ENCODE data around the gene RPL11. TPM values are rescaled to one million over a fixed set of nuclear protein-coding genes. Genes with fewer than 3 reads are reported as not detected.

The RPL11 gene
- total RNA-seq, 2 donors from 2014 or later: 553 to 720 TPM

DNA sequence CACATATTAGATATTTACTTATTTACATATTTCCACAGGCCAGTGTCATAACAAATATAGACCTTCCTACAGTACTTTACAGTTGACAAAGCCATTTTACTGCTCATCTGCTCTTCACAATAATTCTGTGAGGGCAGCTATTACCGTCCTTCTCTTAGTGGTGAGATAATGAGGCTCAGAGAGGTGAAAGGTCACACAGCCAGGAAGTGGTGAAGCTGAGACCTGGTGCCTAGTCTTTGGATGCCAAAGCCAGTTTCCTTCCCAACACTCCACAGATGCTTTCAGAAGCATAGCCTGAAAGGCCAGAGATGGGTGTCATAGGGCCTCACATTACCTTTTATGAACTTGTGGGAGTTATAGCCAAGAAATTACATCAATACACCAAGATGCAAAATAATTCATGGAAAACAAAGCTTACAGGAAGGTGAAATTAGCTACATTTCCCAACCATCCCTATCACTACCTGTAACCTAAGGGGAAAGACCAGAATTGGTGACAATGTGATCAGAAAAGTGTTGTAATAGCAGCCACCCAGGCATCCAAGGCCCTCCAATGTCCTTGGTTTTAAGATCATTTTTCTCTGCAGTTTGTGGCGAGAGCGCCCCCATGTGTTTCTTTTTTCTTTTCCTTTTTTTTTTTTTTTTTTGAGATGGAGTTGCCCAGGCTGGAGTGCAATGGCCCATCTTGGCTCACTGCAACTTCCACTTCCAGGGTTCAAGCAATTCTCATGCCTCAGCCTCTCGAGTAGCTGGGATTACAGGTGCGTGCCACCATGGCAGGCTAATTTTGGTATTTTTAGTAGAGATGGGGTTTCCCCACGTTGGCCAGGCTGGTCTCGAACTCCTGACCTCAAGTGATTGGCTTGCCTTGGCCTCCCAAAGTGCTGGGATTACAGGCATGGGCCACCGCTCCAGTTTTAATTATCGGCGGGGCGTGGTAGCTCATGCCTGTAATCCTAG lies 26.5 kb upstream of the RPL11 start:
- no peaks in the 10 kb centered on the region for H3K36me3 ChIP-seq (replicated peaks in 1 of 2; ENCODE audit: insufficient read depth in 1 of 2, low read depth in 2 of 2)
- H3K27ac ChIP-seq: no peak overlapping the region
- 46 to 66% methylated on average over 9 to 11 of the region's 11 CpGs for WGBS, 2 donors
- H3K27me3 ChIP-seq: no peaks in the 10 kb centered on the region
- DNase-seq (peak in 1 of 4 donors; percentile 7), ATAC-seq (no peak)
- no peaks in the 10 kb centered on the region for H3K9me3 ChIP-seq
- intact Hi-C loops (cut with DNase I): no loop called here
- H3K4me3 ChIP-seq: no peak overlapping the region
- H3K4me1 ChIP-seq: no peaks in the 10 kb centered on the region
- TF ChIP-seq, protein P1, sequence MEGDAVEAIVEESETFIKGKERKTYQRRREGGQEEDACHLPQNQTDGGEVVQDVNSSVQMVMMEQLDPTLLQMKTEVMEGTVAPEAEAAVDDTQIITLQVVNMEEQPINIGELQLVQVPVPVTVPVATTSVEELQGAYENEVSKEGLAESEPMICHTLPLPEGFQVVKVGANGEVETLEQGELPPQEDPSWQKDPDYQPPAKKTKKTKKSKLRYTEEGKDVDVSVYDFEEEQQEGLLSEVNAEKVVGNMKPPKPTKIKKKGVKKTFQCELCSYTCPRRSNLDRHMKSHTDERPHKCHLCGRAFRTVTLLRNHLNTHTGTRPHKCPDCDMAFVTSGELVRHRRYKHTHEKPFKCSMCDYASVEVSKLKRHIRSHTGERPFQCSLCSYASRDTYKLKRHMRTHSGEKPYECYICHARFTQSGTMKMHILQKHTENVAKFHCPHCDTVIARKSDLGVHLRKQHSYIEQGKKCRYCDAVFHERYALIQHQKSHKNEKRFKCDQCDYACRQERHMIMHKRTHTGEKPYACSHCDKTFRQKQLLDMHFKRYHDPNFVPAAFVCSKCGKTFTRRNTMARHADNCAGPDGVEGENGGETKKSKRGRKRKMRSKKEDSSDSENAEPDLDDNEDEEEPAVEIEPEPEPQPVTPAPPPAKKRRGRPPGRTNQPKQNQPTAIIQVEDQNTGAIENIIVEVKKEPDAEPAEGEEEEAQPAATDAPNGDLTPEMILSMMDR (IDR thresholded peaks at IDR 0.05): peak in 3 of 7 experiments; percentile 15 to 31 (median 31)
- TF ChIP-seq POLR2A (IDR thresholded peaks at IDR 0.05): no peak

DNA sequence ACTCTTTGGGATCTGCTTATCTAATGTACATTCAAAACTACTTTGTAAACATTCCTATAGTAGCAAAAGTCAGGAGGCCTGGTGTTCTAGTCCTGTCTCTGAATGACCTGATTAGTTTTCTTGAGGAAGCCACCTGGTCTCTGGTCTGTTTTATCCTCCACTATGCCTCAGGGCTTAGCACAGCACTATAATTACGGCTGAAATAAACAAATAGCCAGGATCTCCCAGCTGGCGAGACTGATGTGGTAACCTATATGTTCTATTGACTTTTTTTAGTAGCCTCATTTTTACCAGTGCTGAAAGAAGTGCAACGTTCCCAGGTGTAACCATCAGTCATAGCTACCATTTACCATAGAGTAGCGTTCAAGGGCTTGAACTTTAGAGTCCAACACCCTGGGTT lies 24.2 kb upstream of the RPL11 start:
- Histone ChIP-seq H3K27me3 (no peaks in the 10 kb centered on the region), H3K36me3 (replicated peaks in 1 of 2; ENCODE audit: insufficient read depth in 1 of 2, low read depth in 2 of 2) (no peaks in the 10 kb centered on the region), H3K27ac (no peak overlapping the region), H3K4me1 (no peaks in the 10 kb centered on the region), H3K4me3 (no peak overlapping the region), H3K9me3 (no peaks in the 10 kb centered on the region)
- 68 to 81% methylated on average over 4 of the region's 4 CpGs for WGBS, 2 donors
- ATAC-seq (no peak), DNase-seq (no peak)
- intact Hi-C loops (cut with DNase I): no loop called here
- TF ChIP-seq, protein P1 (IDR thresholded peaks at IDR 0.05): no peak
- TF ChIP-seq POLR2A (IDR thresholded peaks at IDR 0.05): no peak

- no peaks in the 10 kb centered on the region for H3K9me3 ChIP-seq
- no peak overlapping the region for H3K4me3 ChIP-seq
- H3K4me1 ChIP-seq: no peaks in the 10 kb centered on the region
- intact Hi-C loops (cut with DNase I): no loop called here
- 70 to 73% methylated on average over 2 of the region's 2 CpGs for WGBS, 2 donors
- no peaks in the 10 kb centered on the region for H3K27me3 ChIP-seq
- H3K27ac ChIP-seq: no peak overlapping the region
- H3K36me3 ChIP-seq (replicated peaks in 1 of 2; ENCODE audit: insufficient read depth in 1 of 2, low read depth in 2 of 2): no peaks in the 10 kb centered on the region
- no peak for ATAC-seq
- DNase-seq: no peak
- TF ChIP-seq, protein P1 (IDR thresholded peaks at IDR 0.05): no peak
- TF ChIP-seq POLR2A (IDR thresholded peaks at IDR 0.05): no peak
Measured at GRCh38 chr1:23670709-23671108, 20.9 kb upstream of the RPL11 start.

GRCh38 chr1:23673086-23673813 lies 18.4 kb upstream of the RPL11 start:
- TF ChIP-seq POLR2A (IDR thresholded peaks at IDR 0.05): no peak
- TF ChIP-seq, protein P1 (IDR thresholded peaks at IDR 0.05): no peak
- DNase-seq (peak; percentile 25 to 61 (median 52)), ATAC-seq (peak; percentile 53)

More at GRCh38 chr1:23673086-23673813, 18.4 kb upstream of the RPL11 start:
- no peak overlapping the region for H3K4me3 ChIP-seq
- no peaks in the 10 kb centered on the region for H3K4me1 ChIP-seq
- 10% methylated on average over 6 of the region's 6 CpGs for WGBS, 2 donors
- H3K9me3 ChIP-seq: no peaks in the 10 kb centered on the region
- no peaks in the 10 kb centered on the region for H3K27me3 ChIP-seq
- no peak overlapping the region for H3K27ac ChIP-seq
- no peaks in the 10 kb centered on the region for H3K36me3 ChIP-seq (replicated peaks in 1 of 2; ENCODE audit: insufficient read depth in 1 of 2, low read depth in 2 of 2)
- intact Hi-C loops (cut with DNase I): no loop called here

Measured in body of pancreas (tissue), 4 donors.